ENCODE results near the gene VSTM5. TPM values are rescaled to one million over a fixed set of nuclear protein-coding genes. Genes with fewer than 3 reads are reported as not detected.

The VSTM5 gene
- total and polyA plus RNA-seq, 12 donors, result 0.07 to 0.55 (median 0.16) TPM; not detected in 5

DNA sequence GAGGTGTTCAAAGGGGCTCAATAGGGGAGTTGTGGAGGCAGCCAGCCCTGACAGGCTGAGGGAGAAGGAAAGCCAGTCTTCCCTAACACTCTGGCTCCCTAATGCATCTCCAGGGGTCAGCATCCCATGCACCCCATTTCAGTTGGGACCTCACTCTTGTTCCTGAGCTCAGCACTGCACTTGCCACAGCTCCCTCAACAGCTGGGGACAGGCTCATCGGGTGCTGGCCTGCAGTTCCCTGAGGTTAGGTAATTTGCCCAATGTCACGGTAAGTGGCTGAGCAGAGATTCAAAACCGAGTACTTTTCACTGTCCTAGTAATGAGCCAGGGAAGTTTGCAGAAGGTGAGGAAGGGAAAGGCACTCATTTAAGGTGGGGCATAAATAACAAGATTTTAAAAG is 20.8 kb downstream of the VSTM5 start:
- DNase-seq, result no peak
- WGBS, 4 donors, result 75 to 84% (median 80%) methylated on average over 3 of the region's 3 CpGs

DNA sequence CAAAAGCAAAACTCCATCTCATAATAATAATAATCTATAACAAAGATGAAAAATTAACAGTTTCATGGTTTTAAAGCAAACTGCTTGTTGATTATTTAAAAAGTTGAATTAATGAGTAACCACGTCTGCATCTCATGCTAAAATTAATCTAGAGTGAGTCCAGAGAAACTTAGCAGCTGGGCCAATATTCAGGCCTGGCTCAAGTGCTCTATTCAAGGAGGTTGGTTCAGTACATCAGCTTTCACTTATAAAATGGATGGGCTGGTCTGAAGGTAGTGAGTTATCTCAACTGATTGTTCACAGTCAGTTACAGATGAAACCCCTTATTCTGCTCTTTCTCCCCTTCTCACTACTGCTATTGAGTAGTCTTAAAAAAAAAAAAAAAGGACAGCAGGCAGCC is 23.1 kb downstream of the VSTM5 start:
- no peak overlapping the region for H3K4me3 ChIP-seq
- H3K27me3 ChIP-seq, result no peaks in the 10 kb centered on the region
- H3K4me1 ChIP-seq (replicated peaks in 1 of 2), result no peaks in the 10 kb centered on the region
- no peaks in the 10 kb centered on the region for H3K36me3 ChIP-seq (replicated peaks in 1 of 2)
- no peak overlapping the region for H3K27ac ChIP-seq
- TF ChIP-seq, protein P1, sequence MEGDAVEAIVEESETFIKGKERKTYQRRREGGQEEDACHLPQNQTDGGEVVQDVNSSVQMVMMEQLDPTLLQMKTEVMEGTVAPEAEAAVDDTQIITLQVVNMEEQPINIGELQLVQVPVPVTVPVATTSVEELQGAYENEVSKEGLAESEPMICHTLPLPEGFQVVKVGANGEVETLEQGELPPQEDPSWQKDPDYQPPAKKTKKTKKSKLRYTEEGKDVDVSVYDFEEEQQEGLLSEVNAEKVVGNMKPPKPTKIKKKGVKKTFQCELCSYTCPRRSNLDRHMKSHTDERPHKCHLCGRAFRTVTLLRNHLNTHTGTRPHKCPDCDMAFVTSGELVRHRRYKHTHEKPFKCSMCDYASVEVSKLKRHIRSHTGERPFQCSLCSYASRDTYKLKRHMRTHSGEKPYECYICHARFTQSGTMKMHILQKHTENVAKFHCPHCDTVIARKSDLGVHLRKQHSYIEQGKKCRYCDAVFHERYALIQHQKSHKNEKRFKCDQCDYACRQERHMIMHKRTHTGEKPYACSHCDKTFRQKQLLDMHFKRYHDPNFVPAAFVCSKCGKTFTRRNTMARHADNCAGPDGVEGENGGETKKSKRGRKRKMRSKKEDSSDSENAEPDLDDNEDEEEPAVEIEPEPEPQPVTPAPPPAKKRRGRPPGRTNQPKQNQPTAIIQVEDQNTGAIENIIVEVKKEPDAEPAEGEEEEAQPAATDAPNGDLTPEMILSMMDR (IDR thresholded peaks at IDR 0.05), result no peak
- TF ChIP-seq POLR2A (IDR thresholded peaks at IDR 0.05), result no peak
- intact Hi-C loops (cut with DNase I), result no loop called here
- no peaks in the 10 kb centered on the region for H3K9me3 ChIP-seq (replicated peaks in 1 of 3)
- no peak for DNase-seq
- 81 to 89% (median 84%) methylated on average over 1 of the region's 1 CpG for WGBS, 4 donors

More for the DNA sequence above, 20.8 kb downstream of the VSTM5 start:
- H3K36me3 ChIP-seq (replicated peaks in 1 of 2), result no peaks in the 10 kb centered on the region
- intact Hi-C loops (cut with DNase I), result no loop called here
- H3K27ac ChIP-seq, result no peak overlapping the region
- H3K9me3 ChIP-seq (replicated peaks in 1 of 3), result no peaks in the 10 kb centered on the region
- no peak for TF ChIP-seq POLR2A (IDR thresholded peaks at IDR 0.05)
- TF ChIP-seq, protein P1 (IDR thresholded peaks at IDR 0.05), result no peak
- H3K27me3 ChIP-seq, result no peaks in the 10 kb centered on the region
- no peak overlapping the region for H3K4me3 ChIP-seq
- H3K4me1 ChIP-seq (replicated peaks in 1 of 2), result no peaks in the 10 kb centered on the region

DNA sequence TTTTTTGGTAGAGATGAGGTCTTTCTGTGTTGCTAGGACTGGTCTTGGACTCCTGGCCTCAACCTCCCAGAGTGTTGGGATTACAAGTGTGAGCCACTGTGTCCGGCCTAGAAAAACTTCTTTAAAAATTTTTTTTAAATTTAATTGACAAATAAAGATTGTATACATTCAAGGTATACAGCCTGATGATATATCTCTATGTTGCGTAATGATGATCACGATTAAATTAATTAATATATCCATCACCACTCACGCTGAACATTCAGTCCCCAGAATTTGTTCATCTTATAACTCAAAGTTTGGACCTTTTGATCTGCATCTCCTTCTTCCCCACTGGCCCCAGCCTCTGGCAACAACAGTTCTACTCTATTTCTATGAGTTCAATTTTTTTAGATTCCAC is 27.2 kb downstream of the VSTM5 start:
- H3K4me1 ChIP-seq (replicated peaks in 1 of 2), result no peaks in the 10 kb centered on the region
- intact Hi-C loops (cut with DNase I), result no loop called here
- no peak overlapping the region for H3K4me3 ChIP-seq
- no peaks in the 10 kb centered on the region for H3K9me3 ChIP-seq (replicated peaks in 1 of 3)
- DNase-seq, result no peak
- H3K27ac ChIP-seq, result no peak overlapping the region
- WGBS, 4 donors, result 91 to 97% (median 94%) methylated on average over 4 of the region's 4 CpGs
- H3K27me3 ChIP-seq, result no peaks in the 10 kb centered on the region
- no peaks in the 10 kb centered on the region for H3K36me3 ChIP-seq (replicated peaks in 1 of 2)
- TF ChIP-seq POLR2A (IDR thresholded peaks at IDR 0.05), result no peak
- TF ChIP-seq, protein P1 (IDR thresholded peaks at IDR 0.05), result no peak

DNA sequence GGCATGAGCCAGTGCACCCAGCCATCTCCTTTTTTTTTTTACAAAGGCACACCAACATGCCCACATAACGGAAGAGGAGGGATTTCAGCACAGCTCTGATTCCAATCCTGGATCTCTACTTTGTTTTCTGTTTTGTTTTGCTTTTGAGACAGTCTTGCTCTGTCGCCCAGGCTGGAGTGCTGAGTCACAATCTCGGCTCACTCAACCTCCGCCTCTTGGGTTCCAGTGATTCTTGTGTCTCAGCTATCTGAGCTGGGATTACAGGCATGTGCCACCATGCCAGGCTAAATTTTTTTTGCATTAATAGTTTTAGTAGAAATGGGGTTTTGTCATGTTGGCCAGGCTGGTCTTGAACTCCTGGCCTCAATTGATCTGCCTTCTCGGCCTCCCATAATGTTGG is 28.1 kb downstream of the VSTM5 start:
- no peak overlapping the region for H3K4me3 ChIP-seq
- peak in 1 of 7 donors; percentile 19 for DNase-seq
- WGBS, 4 donors, result 77 to 80% (median 79%) methylated on average over 5 of the region's 5 CpGs
- no peaks in the 10 kb centered on the region for H3K27me3 ChIP-seq
- H3K27ac ChIP-seq, result no peak overlapping the region
- intact Hi-C loops (cut with DNase I), result no loop called here
- H3K36me3 ChIP-seq (replicated peaks in 1 of 2), result no peaks in the 10 kb centered on the region
- no peaks in the 10 kb centered on the region for H3K9me3 ChIP-seq (replicated peaks in 1 of 3)
- H3K4me1 ChIP-seq (replicated peaks in 1 of 2), result no peaks in the 10 kb centered on the region
- TF ChIP-seq, protein P1 (IDR thresholded peaks at IDR 0.05), result no peak
- no peak for TF ChIP-seq POLR2A (IDR thresholded peaks at IDR 0.05)

Measured in adrenal gland (tissue), 12 donors.